Endothelial cell of umbilical vein (primary cell): Measurements from ENCODE around the gene GNRHR.

Experiments used
- EZH2 ChIP-seq: IDR thresholded peaks from 2 replicates; pipeline ENCODE4 v1.6.1; 2012; ENCODE audit warnings: borderline replicate concordance, low read depth, mild to moderate bottlenecking, moderate library complexity, low read length, inconsistent platforms; ENCODE audit not compliant: severe bottlenecking
- FOS ChIP-seq: IDR thresholded peaks from 2 replicates; pipeline ENCODE4 v1.6.1; 2011; ENCODE audit warnings: mild to moderate bottlenecking, low read length, moderate library complexity, borderline replicate concordance; ENCODE audit not compliant: insufficient read depth
- GATA2 ChIP-seq: IDR thresholded peaks from 2 replicates; pipeline ENCODE4 v1.7.0; 2011; ENCODE audit warnings: low read depth, mild to moderate bottlenecking, moderate library complexity, mixed read lengths, low read length; ENCODE audit not compliant: insufficient read length, insufficient read depth
- JUN ChIP-seq: IDR thresholded peaks from 2 replicates; pipeline ENCODE4 v1.6.1; 2011; ENCODE audit warnings: borderline replicate concordance, low read depth; ENCODE audit not compliant: insufficient read length, insufficient read depth
- MYC ChIP-seq: IDR thresholded peaks from one replicate; pipeline ENCODE4 v1.6.1; 2011; ENCODE audit warnings: mild to moderate bottlenecking, low read depth, low read length
- POLR2A ChIP-seq: IDR thresholded peaks from 2 replicates; pipeline ENCODE4 v1.6.1; 2012; ENCODE audit warnings: low read depth, mild to moderate bottlenecking, control low read depth, low read length
- POLR2AphosphoS5 ChIP-seq: IDR thresholded peaks from 2 replicates; pipeline ENCODE4 v1.6.1; 2012; ENCODE audit warnings: low read depth, mild to moderate bottlenecking, control low read depth, low read length, moderate library complexity; ENCODE audit not compliant: insufficient read depth
- TF ChIP-seq, protein P1 (sequence below), 2 donors: IDR thresholded peaks; 1 replicate in 1 of 2; 2 replicates in 1 of 2; pipeline ENCODE4 v1.5.1; 2011; ENCODE audit warnings: low read length in 2 of 2, mild to moderate bottlenecking in 2 of 2, moderate library complexity in 2 of 2, control low read depth in 1 of 2, inconsistent platforms in 1 of 2, low read depth in 1 of 2; ENCODE audit not compliant: insufficient read depth in 1 of 2; ENCODE audit errors: extremely low read depth in 1 of 2
- TF ChIP-seq, protein P2 (sequence below): IDR thresholded peaks from 2 replicates; pipeline ENCODE4 v1.6.1; 2011; ENCODE audit not compliant: insufficient read depth, insufficient read length

GRCh38 chr4:67719953-67720617 is 34.1 kb downstream of the GNRHR start:
- TF ChIP-seq MYC (no peak), POLR2A (no peak), POLR2AphosphoS5 (no peak), FOS (no peak), EZH2 (no peak), JUN (no peak), GATA2 (no peak)
- TF ChIP-seq, protein P1, sequence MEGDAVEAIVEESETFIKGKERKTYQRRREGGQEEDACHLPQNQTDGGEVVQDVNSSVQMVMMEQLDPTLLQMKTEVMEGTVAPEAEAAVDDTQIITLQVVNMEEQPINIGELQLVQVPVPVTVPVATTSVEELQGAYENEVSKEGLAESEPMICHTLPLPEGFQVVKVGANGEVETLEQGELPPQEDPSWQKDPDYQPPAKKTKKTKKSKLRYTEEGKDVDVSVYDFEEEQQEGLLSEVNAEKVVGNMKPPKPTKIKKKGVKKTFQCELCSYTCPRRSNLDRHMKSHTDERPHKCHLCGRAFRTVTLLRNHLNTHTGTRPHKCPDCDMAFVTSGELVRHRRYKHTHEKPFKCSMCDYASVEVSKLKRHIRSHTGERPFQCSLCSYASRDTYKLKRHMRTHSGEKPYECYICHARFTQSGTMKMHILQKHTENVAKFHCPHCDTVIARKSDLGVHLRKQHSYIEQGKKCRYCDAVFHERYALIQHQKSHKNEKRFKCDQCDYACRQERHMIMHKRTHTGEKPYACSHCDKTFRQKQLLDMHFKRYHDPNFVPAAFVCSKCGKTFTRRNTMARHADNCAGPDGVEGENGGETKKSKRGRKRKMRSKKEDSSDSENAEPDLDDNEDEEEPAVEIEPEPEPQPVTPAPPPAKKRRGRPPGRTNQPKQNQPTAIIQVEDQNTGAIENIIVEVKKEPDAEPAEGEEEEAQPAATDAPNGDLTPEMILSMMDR (IDR thresholded peaks at IDR 0.05; ENCODE audit: extremely low read depth in 1 of 2, insufficient read depth in 1 of 2, low read depth in 1 of 2, low read length in 2 of 2) = no peak
- TF ChIP-seq, protein P2, sequence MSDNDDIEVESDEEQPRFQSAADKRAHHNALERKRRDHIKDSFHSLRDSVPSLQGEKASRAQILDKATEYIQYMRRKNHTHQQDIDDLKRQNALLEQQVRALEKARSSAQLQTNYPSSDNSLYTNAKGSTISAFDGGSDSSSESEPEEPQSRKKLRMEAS = no peak
